Middle frontal gyrus (tissue), 1 donor: ENCODE measurements around the gene IL31.
A peak's percentile ranks its signal among the peaks of the same experiment; 100 is the strongest.

ENCODE experiments used
- DNase-seq: peaks from one replicate; pipeline ENCODE4 v3.0.0-alpha.2; 2015; ENCODE audit warnings: low spot score; ENCODE audit errors: extremely low spot score

Gene IL31

GRCh38 chr12:122130150-122130549 is 43.9 kb downstream of the IL31 start:
- no peak for DNase-seq

GRCh38 chr12:122129131-122129530 is 44.9 kb downstream of the IL31 start:
- DNase-seq, result no peak

DNA sequence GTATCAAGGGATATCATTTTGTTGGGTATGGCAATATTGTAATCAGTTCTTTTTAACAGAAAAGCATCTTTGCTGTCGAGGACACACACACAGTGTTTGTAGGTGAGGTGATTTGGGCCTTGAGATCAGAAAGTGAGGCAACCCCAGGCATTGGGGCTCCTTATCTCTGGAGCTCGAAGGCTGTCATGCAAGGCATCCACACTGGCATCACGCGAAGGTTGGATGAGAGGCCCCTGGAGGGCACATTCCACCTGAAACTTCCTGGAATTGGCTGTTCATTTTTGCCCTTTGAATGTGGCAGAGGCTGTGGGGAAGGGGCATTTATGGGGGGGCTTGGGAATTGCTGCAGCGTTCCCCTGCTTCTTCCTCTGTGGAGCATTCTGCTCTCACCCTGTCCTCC is 45.5 kb downstream of the IL31 start:
- no peak for DNase-seq

DNA sequence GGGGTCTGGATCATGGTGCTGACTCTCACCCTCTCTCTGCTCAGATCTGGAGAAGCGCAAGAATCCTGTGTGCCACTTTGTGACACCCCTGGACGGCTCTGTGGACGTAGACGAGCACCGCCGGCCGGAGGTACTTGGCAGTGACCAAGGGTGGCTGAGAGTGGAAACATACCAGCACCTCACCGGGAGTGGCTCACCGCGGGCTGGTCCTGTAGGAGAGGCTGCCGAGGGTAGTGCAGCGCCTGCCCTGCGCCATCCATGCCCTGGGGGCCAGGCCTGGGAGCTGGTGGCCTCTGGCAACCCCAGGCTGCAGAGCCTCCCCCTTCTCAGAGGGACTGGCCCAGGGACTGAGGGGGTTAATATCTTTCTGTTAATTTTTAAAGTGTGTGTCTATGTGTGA is 46.2 kb downstream of the IL31 start:
- DNase-seq, result no peak

DNA sequence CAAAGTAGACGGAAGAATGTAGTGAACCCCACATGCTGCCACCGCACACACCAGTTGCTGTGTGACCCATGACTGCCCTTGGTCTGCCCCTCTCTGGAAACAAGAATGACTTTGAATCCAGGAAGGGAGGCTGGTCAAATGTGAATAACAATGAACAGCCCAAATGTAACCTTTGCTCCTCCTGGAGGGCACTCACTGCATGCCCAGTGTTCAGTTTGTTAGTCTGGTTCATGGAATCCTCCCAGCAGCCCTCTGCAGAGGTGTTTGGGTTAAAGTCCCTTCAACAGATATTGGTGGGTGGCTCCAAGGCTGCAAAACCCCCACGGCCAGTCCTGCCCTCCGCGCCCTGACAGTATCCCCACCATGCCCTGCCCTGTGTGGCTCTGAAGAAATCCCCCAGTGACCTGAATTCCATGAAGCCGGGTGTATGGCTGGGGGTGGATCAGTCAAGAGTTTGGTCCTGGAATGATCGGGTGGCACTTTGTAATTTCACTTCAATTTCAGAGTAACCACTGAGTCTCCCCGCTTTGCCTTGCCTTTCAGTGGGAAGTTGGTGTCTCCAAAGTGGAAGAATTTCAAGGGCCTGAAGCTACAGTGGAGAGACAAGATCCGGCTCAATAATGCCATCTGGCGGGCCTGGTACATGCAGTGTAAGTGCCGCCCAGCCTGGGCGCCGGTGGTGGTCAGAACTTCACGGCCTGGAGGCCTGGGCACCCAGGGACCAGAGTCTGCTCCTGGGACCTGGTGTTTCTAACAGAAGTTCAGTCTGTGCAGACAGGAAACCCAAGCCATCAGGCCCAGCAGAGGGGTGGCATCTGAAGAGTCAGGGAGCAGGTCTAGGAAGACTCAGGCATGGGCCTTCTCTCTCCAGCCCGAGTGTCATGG is 47.1 kb downstream of the IL31 start:
- DNase-seq, result no peak

- no peak for DNase-seq
Observed at GRCh38 chr12:122126342-122126635, 47.7 kb downstream of the IL31 start.

- no peak for DNase-seq
Observed at GRCh38 chr12:122125452-122126341, 48.3 kb downstream of the IL31 start.

DNA sequence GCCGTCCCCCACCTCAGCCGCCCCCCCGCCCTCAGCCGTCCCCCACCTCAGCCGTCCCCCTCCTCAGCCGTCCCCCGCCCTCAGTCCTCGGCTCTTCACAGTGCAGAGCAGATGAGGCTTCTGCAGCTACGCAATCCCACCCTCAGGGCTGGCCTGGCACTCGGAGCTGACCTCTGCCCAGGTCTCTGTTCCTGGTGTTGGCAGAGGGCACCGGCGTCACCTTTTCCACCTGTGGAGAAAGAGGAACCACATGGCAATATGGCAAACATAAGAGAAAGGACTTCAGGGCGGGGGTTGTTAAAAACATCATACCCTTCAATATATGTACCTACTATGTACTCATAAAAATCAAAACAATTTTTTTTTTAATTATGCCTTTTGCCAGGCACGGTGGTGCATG is 49.7 kb downstream of the IL31 start:
- DNase-seq, result no peak

DNA sequence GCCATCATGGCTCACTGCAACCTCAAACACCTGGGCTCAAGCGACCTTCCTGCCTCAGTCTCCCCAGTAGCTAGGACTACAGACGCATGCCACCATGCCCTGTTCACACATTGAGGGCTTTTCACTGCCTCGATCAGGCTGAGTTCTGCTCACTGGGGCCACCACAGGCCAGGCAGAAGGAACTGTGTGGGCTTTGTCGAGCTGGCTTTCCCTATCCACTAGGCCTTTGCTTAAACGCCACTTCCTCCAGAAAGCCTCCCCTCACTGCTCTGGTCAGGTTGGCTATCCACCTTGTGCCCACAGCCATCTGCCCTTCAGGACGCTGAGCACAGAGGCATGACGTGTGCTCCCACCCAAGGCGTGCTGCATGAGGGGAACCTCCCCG is 50.3 kb downstream of the IL31 start:
- no peak for DNase-seq

- DNase-seq, result peak; percentile 58
Observed at GRCh38 chr12:122123051-122123760, 50.8 kb downstream of the IL31 start.
